K562 (cell line): ENCODE results near the gene ORAI3. TPM values are rescaled to one million over a fixed set of nuclear protein-coding genes. Genes with fewer than 3 reads are reported as not detected.
A peak's percentile ranks its signal among the peaks of the same experiment; 100 is the strongest.

Experiments used
- HDAC2 ChIP-seq: fragments of 450-650 bp; IDR thresholded peaks from 2 replicates; pipeline ENCODE4 v1.6.1; 2016; ENCODE audit warnings: mild to moderate bottlenecking
- HLTF ChIP-seq: fragments of 450-650 bp; IDR thresholded peaks from 2 replicates; pipeline ENCODE4 v1.6.1; 2016
- SREBF1 ChIP-seq: fragments of 150-350 bp; IDR thresholded peaks from 2 replicates; pipeline ENCODE4 v1.6.1; 2014; ENCODE audit warnings: antibody characterized with exemption, low read depth, low read length, borderline replicate concordance
- SRSF1 ChIP-seq: fragments of 200-400 bp; formaldehyde crosslinking; IDR thresholded peaks from 2 replicates; pipeline ENCODE4 v1.6.1; 2017; ENCODE audit warnings: mild to moderate bottlenecking, low read depth, low read length, moderate library complexity
- polyA plus RNA-seq, 8 experiments: library from polyadenylated mRNA; depleted of rRNA in 4 of 8; stranded (reverse) in 5 of 8; unstranded in 3 of 8; fragments of >200 nt; fragmentation: Nextera tagmentation in 2 of 8; fragmentation: Illumina TruSeq in 1 of 8; extraction: Ambion mirVana in 2 of 8; extraction: Trizol in 1 of 8; gene quantifications; 2 replicates each; pipeline versions ENCODE4 v1.2.1 to v1.2.3, GENCODE V29; 2011 to 2014; ENCODE audit warnings: inconsistent platforms in 1 of 8, missing spikeins in 1 of 8
- total RNA-seq, 7 experiments: library from RNA; depleted of rRNA in 6 of 7; stranded (reverse); fragments of >200 nt in 6 of 7; fragmentation: Illumina TruSeq in 2 of 7; extraction: Trizol in 2 of 7; gene quantifications; 2 replicates each; pipeline versions ENCODE4 v1.2.1 to v1.2.3, GENCODE V29; 2011 to 2021; ENCODE audit warnings: low replicate concordance in 1 of 7
- TF ChIP-seq, protein P1 (sequence below): fragments of 250-450 bp; sonication (Bioruptor Pico); IDR thresholded peaks from 2 replicates; pipeline ENCODE4 v1.4.0; 2020
- TF ChIP-seq, protein P2 (sequence below): sonication (generic); formaldehyde crosslinking; IDR thresholded peaks from 2 replicates; pipeline ENCODE4 v1.8.0; 2022; ENCODE audit warnings: mild to moderate bottlenecking, missing genetic modification reagents
- TF ChIP-seq, protein P3 (sequence below): sonication (generic); formaldehyde crosslinking; IDR thresholded peaks from 2 replicates; pipeline ENCODE4 v1.8.0; 2022; ENCODE audit warnings: mild to moderate bottlenecking, low read depth, missing genetic modification reagents
- TF ChIP-seq, protein P4 (sequence below): fragments of 450-650 bp; formaldehyde crosslinking; IDR thresholded peaks from 2 replicates; pipeline ENCODE4 v1.4.0; 2022; ENCODE audit warnings: missing genetic modification characterization
- TF ChIP-seq, protein P5 (sequence below), 2 experiments: fragments of 450-650 bp; IDR thresholded peaks; 2 replicates each; pipeline ENCODE4 v1.6.1; 2018; ENCODE audit warnings: mild to moderate bottlenecking in 2 of 2, low read depth in 1 of 2; ENCODE audit not compliant: partially characterized antibody in 2 of 2

ORAI3 gene
- total and polyA plus RNA-seq, 9 of the 15 experiments (the other 6 are each of a cell fraction or from before 2014, with no cell fraction given) = 4.9 to 23.3 (median 14.1) TPM

DNA sequence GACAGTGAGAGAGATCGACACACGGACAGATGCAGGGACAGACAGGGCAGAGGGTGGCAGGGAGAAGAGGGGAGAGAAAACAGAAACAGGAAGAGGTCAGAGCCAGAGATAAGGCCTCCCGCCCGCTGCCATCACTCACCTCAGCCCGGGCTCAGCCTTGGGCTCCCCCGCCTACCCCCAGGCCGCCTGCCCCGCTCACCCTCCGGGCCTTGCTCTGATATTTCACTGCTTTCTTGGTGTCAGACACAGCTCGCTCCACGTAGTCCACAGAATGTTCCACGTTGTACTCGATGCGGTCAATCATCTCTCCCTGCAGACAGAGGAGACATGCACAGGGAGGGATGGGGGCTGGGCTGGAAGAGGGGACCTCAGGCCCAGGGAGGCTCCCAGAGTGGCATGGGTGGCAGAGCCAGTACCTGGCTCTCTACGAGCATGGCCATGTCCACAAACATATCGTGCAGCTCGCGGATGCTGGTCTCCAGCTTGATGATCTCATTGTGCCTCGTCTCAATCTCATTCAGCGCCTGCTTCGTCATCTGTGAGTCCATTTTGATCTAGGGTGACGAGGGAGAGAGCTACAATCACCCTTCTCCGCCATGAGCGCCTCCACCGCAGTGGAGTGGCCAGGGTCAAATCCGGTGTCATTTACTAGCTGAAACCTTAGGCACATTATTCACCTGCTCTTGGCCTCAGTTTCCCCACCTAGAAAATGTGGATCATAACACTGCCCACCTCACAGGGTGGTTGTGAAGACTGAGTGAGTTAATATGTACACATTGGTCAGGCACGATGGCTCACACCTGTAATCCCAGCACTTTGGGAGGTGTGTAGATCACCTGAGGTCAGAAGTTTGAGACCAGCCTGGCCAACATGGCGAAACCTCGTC, 44.3 kb downstream of the ORAI3 start (continued):
- TF ChIP-seq, protein P1, sequence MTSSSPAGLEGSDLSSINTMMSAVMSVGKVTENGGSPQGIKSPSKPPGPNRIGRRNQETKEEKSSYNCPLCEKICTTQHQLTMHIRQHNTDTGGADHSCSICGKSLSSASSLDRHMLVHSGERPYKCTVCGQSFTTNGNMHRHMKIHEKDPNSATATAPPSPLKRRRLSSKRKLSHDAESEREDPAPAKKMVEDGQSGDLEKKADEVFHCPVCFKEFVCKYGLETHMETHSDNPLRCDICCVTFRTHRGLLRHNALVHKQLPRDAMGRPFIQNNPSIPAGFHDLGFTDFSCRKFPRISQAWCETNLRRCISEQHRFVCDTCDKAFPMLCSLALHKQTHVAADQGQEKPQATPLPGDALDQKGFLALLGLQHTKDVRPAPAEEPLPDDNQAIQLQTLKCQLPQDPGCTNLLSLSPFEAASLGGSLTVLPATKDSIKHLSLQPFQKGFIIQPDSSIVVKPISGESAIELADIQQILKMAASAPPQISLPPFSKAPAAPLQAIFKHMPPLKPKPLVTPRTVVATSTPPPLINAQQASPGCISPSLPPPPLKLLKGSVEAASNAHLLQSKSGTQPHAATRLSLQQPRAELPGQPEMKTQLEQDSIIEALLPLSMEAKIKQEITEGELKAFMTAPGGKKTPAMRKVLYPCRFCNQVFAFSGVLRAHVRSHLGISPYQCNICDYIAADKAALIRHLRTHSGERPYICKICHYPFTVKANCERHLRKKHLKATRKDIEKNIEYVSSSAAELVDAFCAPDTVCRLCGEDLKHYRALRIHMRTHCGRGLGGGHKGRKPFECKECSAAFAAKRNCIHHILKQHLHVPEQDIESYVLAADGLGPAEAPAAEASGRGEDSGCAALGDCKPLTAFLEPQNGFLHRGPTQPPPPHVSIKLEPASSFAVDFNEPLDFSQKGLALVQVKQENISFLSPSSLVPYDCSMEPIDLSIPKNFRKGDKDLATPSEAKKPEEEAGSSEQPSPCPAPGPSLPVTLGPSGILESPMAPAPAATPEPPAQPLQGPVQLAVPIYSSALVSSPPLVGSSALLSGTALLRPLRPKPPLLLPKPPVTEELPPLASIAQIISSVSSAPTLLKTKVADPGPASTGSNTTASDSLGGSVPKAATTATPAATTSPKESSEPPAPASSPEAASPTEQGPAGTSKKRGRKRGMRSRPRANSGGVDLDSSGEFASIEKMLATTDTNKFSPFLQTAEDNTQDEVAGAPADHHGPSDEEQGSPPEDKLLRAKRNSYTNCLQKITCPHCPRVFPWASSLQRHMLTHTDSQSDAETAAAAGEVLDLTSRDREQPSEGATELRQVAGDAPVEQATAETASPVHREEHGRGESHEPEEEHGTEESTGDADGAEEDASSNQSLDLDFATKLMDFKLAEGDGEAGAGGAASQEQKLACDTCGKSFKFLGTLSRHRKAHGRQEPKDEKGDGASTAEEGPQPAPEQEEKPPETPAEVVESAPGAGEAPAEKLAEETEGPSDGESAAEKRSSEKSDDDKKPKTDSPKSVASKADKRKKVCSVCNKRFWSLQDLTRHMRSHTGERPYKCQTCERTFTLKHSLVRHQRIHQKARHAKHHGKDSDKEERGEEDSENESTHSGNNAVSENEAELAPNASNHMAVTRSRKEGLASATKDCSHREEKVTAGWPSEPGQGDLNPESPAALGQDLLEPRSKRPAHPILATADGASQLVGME (CRISPR knock-in tag) = no peak
- TF ChIP-seq SRSF1 = no peak
- TF ChIP-seq, protein P2, sequence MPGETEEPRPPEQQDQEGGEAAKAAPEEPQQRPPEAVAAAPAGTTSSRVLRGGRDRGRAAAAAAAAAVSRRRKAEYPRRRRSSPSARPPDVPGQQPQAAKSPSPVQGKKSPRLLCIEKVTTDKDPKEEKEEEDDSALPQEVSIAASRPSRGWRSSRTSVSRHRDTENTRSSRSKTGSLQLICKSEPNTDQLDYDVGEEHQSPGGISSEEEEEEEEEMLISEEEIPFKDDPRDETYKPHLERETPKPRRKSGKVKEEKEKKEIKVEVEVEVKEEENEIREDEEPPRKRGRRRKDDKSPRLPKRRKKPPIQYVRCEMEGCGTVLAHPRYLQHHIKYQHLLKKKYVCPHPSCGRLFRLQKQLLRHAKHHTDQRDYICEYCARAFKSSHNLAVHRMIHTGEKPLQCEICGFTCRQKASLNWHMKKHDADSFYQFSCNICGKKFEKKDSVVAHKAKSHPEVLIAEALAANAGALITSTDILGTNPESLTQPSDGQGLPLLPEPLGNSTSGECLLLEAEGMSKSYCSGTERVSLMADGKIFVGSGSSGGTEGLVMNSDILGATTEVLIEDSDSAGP (CRISPR knock-in tag) = no peak
- TF ChIP-seq, protein P3, sequence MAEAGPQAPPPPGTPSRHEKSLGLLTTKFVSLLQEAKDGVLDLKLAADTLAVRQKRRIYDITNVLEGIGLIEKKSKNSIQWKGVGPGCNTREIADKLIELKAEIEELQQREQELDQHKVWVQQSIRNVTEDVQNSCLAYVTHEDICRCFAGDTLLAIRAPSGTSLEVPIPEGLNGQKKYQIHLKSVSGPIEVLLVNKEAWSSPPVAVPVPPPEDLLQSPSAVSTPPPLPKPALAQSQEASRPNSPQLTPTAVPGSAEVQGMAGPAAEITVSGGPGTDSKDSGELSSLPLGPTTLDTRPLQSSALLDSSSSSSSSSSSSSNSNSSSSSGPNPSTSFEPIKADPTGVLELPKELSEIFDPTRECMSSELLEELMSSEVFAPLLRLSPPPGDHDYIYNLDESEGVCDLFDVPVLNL (CRISPR knock-in tag) = no peak
- TF ChIP-seq HLTF = no peak
- TF ChIP-seq HDAC2 = peak; percentile 27; the same call in 1 of the 2 replicates
- TF ChIP-seq, protein P4, sequence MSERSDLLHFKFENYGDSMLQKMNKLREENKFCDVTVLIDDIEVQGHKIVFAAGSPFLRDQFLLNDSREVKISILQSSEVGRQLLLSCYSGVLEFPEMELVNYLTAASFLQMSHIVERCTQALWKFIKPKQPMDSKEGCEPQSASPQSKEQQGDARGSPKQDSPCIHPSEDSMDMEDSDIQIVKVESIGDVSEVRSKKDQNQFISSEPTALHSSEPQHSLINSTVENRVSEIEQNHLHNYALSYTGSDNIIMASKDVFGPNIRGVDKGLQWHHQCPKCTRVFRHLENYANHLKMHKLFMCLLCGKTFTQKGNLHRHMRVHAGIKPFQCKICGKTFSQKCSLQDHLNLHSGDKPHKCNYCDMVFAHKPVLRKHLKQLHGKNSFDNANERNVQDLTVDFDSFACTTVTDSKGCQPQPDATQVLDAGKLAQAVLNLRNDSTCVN (CRISPR knock-in tag) = no peak
- no peak for TF ChIP-seq SREBF1
- TF ChIP-seq, protein P5, sequence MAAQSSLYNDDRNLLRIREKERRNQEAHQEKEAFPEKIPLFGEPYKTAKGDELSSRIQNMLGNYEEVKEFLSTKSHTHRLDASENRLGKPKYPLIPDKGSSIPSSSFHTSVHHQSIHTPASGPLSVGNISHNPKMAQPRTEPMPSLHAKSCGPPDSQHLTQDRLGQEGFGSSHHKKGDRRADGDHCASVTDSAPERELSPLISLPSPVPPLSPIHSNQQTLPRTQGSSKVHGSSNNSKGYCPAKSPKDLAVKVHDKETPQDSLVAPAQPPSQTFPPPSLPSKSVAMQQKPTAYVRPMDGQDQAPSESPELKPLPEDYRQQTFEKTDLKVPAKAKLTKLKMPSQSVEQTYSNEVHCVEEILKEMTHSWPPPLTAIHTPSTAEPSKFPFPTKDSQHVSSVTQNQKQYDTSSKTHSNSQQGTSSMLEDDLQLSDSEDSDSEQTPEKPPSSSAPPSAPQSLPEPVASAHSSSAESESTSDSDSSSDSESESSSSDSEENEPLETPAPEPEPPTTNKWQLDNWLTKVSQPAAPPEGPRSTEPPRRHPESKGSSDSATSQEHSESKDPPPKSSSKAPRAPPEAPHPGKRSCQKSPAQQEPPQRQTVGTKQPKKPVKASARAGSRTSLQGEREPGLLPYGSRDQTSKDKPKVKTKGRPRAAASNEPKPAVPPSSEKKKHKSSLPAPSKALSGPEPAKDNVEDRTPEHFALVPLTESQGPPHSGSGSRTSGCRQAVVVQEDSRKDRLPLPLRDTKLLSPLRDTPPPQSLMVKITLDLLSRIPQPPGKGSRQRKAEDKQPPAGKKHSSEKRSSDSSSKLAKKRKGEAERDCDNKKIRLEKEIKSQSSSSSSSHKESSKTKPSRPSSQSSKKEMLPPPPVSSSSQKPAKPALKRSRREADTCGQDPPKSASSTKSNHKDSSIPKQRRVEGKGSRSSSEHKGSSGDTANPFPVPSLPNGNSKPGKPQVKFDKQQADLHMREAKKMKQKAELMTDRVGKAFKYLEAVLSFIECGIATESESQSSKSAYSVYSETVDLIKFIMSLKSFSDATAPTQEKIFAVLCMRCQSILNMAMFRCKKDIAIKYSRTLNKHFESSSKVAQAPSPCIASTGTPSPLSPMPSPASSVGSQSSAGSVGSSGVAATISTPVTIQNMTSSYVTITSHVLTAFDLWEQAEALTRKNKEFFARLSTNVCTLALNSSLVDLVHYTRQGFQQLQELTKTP (IDR thresholded peaks at IDR 0.05; ENCODE audit: low read depth in 1 of 2, partially characterized antibody in 2 of 2) = no peak
